ENCODE results near the gene ADGRL3. TPM values are rescaled to one million over a fixed set of nuclear protein-coding genes. Genes with fewer than 3 reads are reported as not detected.

Gene ADGRL3
- total and polyA plus RNA-seq, 4 donors, result 0.07 to 1.7 (median 0.82) TPM

GRCh38 chr4:61173799-61174198, 26.3 kb upstream of the ADGRL3 start:
- peaks cover 0 to 2% (median 0%) of the 10 kb centered on the region in 4 donors for H3K9me3 ChIP-seq (ENCODE audit: control insufficient read depth in 4 of 4, low read length in 3 of 4)
- no peak for DNase-seq (ENCODE audit: low spot score)
- H3K36me3 ChIP-seq (ENCODE audit: control insufficient read depth in 4 of 4, insufficient read depth in 3 of 4, low read depth in 1 of 4, low read length in 3 of 4), result no peaks in the 10 kb centered on the region
- no peak overlapping the region for H3K27ac ChIP-seq (ENCODE audit: low read depth in 1 of 2, low read length in 2 of 2)
- H3K4me3 ChIP-seq (ENCODE audit: low read depth in 1 of 3, low read length in 3 of 3), result no peak overlapping the region
- TF ChIP-seq FOXA1 (IDR thresholded peaks at IDR 0.05) (no peak), GABPA (IDR thresholded peaks at IDR 0.05 in 1 of 2, conservative IDR thresholded peaks at IDR 0.05 in 1 of 2) (no peak), JUND (IDR thresholded peaks at IDR 0.05) (no peak), FOXA2 (IDR thresholded peaks at IDR 0.05) (no peak), HNF4G (IDR thresholded peaks at IDR 0.05) (no peak), TAF1 (conservative IDR thresholded peaks at IDR 0.05) (no peak), YY1 (IDR thresholded peaks at IDR 0.05) (no peak), NR2F2 (IDR thresholded peaks at IDR 0.05) (no peak)
- TF ChIP-seq, protein P1, sequence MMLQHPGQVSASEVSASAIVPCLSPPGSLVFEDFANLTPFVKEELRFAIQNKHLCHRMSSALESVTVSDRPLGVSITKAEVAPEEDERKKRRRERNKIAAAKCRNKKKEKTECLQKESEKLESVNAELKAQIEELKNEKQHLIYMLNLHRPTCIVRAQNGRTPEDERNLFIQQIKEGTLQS (IDR thresholded peaks at IDR 0.05), result no peak
- TF ChIP-seq, protein P2, sequence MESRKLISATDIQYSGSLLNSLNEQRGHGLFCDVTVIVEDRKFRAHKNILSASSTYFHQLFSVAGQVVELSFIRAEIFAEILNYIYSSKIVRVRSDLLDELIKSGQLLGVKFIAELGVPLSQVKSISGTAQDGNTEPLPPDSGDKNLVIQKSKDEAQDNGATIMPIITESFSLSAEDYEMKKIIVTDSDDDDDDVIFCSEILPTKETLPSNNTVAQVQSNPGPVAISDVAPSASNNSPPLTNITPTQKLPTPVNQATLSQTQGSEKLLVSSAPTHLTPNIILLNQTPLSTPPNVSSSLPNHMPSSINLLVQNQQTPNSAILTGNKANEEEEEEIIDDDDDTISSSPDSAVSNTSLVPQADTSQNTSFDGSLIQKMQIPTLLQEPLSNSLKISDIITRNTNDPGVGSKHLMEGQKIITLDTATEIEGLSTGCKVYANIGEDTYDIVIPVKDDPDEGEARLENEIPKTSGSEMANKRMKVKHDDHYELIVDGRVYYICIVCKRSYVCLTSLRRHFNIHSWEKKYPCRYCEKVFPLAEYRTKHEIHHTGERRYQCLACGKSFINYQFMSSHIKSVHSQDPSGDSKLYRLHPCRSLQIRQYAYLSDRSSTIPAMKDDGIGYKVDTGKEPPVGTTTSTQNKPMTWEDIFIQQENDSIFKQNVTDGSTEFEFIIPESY (IDR thresholded peaks at IDR 0.05), result no peak
- H3K9ac ChIP-seq (ENCODE audit: low read depth in 1 of 2, low read length in 2 of 2), result no peak overlapping the region
- H3K27me3 ChIP-seq (ENCODE audit: control insufficient read depth in 4 of 4, insufficient read depth in 4 of 4, low read length in 3 of 4), result peaks cover 0 to 3% (median 0%) of the 10 kb centered on the region in 4 donors
- 77% methylated on average over 1 of the region's 1 CpG for WGBS
- H3K4me1 ChIP-seq (ENCODE audit: control insufficient read depth in 4 of 4, insufficient read depth in 4 of 4, low read length in 3 of 4), result no peaks in the 10 kb centered on the region

DNA sequence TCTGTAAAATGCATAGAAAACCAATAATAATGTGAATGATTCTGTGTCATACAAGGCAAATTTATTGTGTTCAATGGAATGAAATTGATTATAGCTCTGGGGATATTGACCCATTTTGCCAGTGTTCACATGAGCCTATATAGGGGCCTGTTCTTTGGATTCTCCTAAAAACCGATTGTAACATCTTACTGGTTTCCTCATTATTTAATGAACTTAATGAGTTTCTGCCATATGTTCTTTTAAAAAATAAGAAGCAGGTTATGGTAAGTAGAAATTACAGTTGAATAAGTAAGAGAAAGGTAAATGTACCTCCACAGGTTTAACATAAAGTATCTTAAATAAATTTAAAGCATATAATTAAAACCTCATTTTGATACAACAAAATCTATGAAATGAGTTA, 24.6 kb upstream of the ADGRL3 start:
- Histone ChIP-seq H3K36me3 (ENCODE audit: control insufficient read depth in 4 of 4, insufficient read depth in 3 of 4, low read depth in 1 of 4, low read length in 3 of 4) (no peaks in the 10 kb centered on the region), H3K9ac (ENCODE audit: low read depth in 1 of 2, low read length in 2 of 2) (no peak overlapping the region), H3K9me3 (ENCODE audit: control insufficient read depth in 4 of 4, low read length in 3 of 4) (no peaks in the 10 kb centered on the region), H3K4me3 (ENCODE audit: low read depth in 1 of 3, low read length in 3 of 3) (no peak overlapping the region), H3K4me1 (ENCODE audit: control insufficient read depth in 4 of 4, insufficient read depth in 4 of 4, low read length in 3 of 4) (no peaks in the 10 kb centered on the region), H3K27me3 (ENCODE audit: control insufficient read depth in 4 of 4, insufficient read depth in 4 of 4, low read length in 3 of 4) (peaks cover 0 to 4% (median 2%) of the 10 kb centered on the region in 4 donors), H3K27ac (ENCODE audit: low read depth in 1 of 2, low read length in 2 of 2) (no peak overlapping the region)
- DNase-seq (ENCODE audit: low spot score), result no peak
- 63% methylated on average over 1 of the region's 1 CpG for WGBS
- no peak for TF ChIP-seq RAD21 (IDR thresholded peaks at IDR 0.05)
- no peak for TF ChIP-seq SP1 (IDR thresholded peaks at IDR 0.05)
- TF ChIP-seq YY1 (IDR thresholded peaks at IDR 0.05), result no peak
- TF ChIP-seq REST (IDR thresholded peaks at IDR 0.05), result no peak

- H3K9ac ChIP-seq (ENCODE audit: low read depth in 1 of 2, low read length in 2 of 2), result no peak overlapping the region
- H3K9me3 ChIP-seq (ENCODE audit: control insufficient read depth in 4 of 4, low read length in 3 of 4), result no peaks in the 10 kb centered on the region
- DNase-seq (ENCODE audit: low spot score), result no peak
- no peak for TF ChIP-seq NR2F2 (IDR thresholded peaks at IDR 0.05)
- no peak for TF ChIP-seq HNF4A (conservative IDR thresholded peaks at IDR 0.05)
- TF ChIP-seq, protein P3, sequence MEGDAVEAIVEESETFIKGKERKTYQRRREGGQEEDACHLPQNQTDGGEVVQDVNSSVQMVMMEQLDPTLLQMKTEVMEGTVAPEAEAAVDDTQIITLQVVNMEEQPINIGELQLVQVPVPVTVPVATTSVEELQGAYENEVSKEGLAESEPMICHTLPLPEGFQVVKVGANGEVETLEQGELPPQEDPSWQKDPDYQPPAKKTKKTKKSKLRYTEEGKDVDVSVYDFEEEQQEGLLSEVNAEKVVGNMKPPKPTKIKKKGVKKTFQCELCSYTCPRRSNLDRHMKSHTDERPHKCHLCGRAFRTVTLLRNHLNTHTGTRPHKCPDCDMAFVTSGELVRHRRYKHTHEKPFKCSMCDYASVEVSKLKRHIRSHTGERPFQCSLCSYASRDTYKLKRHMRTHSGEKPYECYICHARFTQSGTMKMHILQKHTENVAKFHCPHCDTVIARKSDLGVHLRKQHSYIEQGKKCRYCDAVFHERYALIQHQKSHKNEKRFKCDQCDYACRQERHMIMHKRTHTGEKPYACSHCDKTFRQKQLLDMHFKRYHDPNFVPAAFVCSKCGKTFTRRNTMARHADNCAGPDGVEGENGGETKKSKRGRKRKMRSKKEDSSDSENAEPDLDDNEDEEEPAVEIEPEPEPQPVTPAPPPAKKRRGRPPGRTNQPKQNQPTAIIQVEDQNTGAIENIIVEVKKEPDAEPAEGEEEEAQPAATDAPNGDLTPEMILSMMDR (IDR thresholded peaks at IDR 0.05; ENCODE audit: low read depth, low read length, missing input control), result no peak
- TF ChIP-seq RAD21 (IDR thresholded peaks at IDR 0.05), result no peak
- TF ChIP-seq GABPA (IDR thresholded peaks at IDR 0.05 in 1 of 2, conservative IDR thresholded peaks at IDR 0.05 in 1 of 2), result no peak
- no peak for TF ChIP-seq TAF1 (conservative IDR thresholded peaks at IDR 0.05)
- no peak for TF ChIP-seq HNF4G (IDR thresholded peaks at IDR 0.05)
- no peak for TF ChIP-seq FOXA2 (IDR thresholded peaks at IDR 0.05)
- TF ChIP-seq, protein P1 (IDR thresholded peaks at IDR 0.05), result no peak
- TF ChIP-seq FOXA1 (IDR thresholded peaks at IDR 0.05), result no peak
- no peak for TF ChIP-seq MAX (IDR thresholded peaks at IDR 0.05)
- no peak for TF ChIP-seq SP1 (IDR thresholded peaks at IDR 0.05)
- H3K36me3 ChIP-seq (ENCODE audit: control insufficient read depth in 4 of 4, insufficient read depth in 3 of 4, low read depth in 1 of 4, low read length in 3 of 4), result no peaks in the 10 kb centered on the region
- H3K4me1 ChIP-seq (ENCODE audit: control insufficient read depth in 4 of 4, insufficient read depth in 4 of 4, low read length in 3 of 4), result no peaks in the 10 kb centered on the region
- H3K4me3 ChIP-seq (ENCODE audit: low read depth in 1 of 3, low read length in 3 of 3), result no peak overlapping the region
- peaks cover 0 to 4% (median 2%) of the 10 kb centered on the region in 4 donors for H3K27me3 ChIP-seq (ENCODE audit: control insufficient read depth in 4 of 4, insufficient read depth in 4 of 4, low read length in 3 of 4)
- 74% methylated on average over 2 of the region's 2 CpGs for WGBS
- no peak overlapping the region for H3K27ac ChIP-seq (ENCODE audit: low read depth in 1 of 2, low read length in 2 of 2)
Measured at GRCh38 chr4:61177367-61177766, 22.8 kb upstream of the ADGRL3 start.

Data from liver (tissue), 9 donors.